Dermis microvascular lymphatic vessel endothelial cell (primary cell): ENCODE results near the gene CFAP73. TPM values are rescaled to one million over a fixed set of nuclear protein-coding genes. Genes with fewer than 3 reads are reported as not detected.
"Not testable (repeated sequence)": the region's sequence is repeated elsewhere in the genome, so short reads cannot be mapped to it uniquely, and the experiment has no call there.

Experiments used
- DNase-seq, 2 donors: peaks; one replicate each; pipeline versions ENCODE4 v3.0.0 to v3.0.0-alpha.2; 2010; ENCODE audit warnings: low read depth in 2 of 2
- total RNA-seq: library from RNA; depleted of rRNA; stranded (reverse); fragments of >200 nt; gene quantifications from 2 replicates; pipeline ENCODE4 v1.2.1, GENCODE V29; 2014

Gene CFAP73
- total RNA-seq, 1 donor from 2014 or later, result not detected

GRCh38 chr12:113186666-113187325 lies 37.3 kb downstream of the CFAP73 start:
- no peak for DNase-seq

- no peak for DNase-seq
These were observed 39.8 kb downstream of the CFAP73 start for GRCh38 chr12:113189361-113189760.

- peak in 1 of 2 donors; percentile 44 for DNase-seq
These were observed 41.2 kb downstream of the CFAP73 start for GRCh38 chr12:113190761-113191160.

GRCh38 chr12:113191227-113191626 lies 41.7 kb downstream of the CFAP73 start:
- DNase-seq, result no peak

GRCh38 chr12:113194971-113195391 lies 45.5 kb downstream of the CFAP73 start:
- no peak for DNase-seq

GRCh38 chr12:113195598-113195997 lies 46.1 kb downstream of the CFAP73 start:
- no peak for DNase-seq

GRCh38 chr12:113196582-113196981 lies 47.1 kb downstream of the CFAP73 start:
- DNase-seq, result no peak

GRCh38 chr12:113196990-113197389 lies 47.5 kb downstream of the CFAP73 start:
- peak; percentile 73 to 85 for DNase-seq

- DNase-seq, result no peak
These were observed 48.1 kb downstream of the CFAP73 start for GRCh38 chr12:113197518-113198077.

- DNase-seq, result no peak
These were observed 48.8 kb downstream of the CFAP73 start for GRCh38 chr12:113198296-113198695.

- DNase-seq, result no peak
These were observed 50.7 kb downstream of the CFAP73 start for GRCh38 chr12:113200021-113200797.

GRCh38 chr12:113201187-113202177 lies 52.0 kb downstream of the CFAP73 start:
- DNase-seq, result no peak

GRCh38 chr12:113202300-113203075 lies 53.0 kb downstream of the CFAP73 start:
- DNase-seq, result no peak

- no peak for DNase-seq
These were observed 54.6 kb downstream of the CFAP73 start for GRCh38 chr12:113203852-113204760.

GRCh38 chr12:113204804-113205203 lies 55.3 kb downstream of the CFAP73 start:
- DNase-seq, result no peak

- DNase-seq, result not testable (repeated sequence)
These were observed 57.3 kb downstream of the CFAP73 start for GRCh38 chr12:113206802-113207201.

GRCh38 chr12:113207613-113208040 lies 58.1 kb downstream of the CFAP73 start:
- no peak for DNase-seq

- no peak for DNase-seq
These were observed 58.8 kb downstream of the CFAP73 start for GRCh38 chr12:113208041-113208934.
